ENCODE results near the gene ONECUT1. TPM values are rescaled to one million over a fixed set of nuclear protein-coding genes. Genes with fewer than 3 reads are reported as not detected.

ONECUT1 gene
- total and polyA plus RNA-seq, 8 donors: 0.18 to 1.2 TPM; not detected in 6

DNA sequence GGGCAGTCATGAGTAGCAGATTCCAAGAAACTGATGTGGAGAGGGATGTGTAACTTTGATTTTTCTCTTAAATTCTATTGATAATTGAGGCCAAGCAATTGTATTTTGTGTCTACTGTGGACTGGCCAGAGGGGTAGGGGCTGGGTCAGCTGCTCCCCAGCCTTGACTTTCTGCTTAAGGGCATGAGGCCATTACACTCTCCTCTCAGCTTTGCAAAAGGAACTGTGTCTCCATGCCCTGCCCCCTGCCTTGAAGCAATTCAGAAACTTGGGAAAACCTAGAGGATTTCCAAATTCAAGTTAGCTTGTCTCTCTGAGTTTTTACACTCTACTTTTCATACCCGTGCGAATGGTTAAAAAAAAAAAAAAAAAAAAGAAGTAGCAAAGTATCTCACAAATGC lies 38.6 kb downstream of the ONECUT1 start:
- no peak for TF ChIP-seq CTCF (IDR thresholded peaks at IDR 0.05)
- no peak for DNase-seq
- Histone ChIP-seq H3K27me3 (peaks cover 0 to 30% (median 0%) of the 10 kb centered on the region in 3 donors), H3K4me3 (no peak overlapping the region), H3K4me1 (no peaks in the 10 kb centered on the region), H3K27ac (no peak overlapping the region), H3K36me3 (no peaks in the 10 kb centered on the region), H3K9me3 (no peaks in the 10 kb centered on the region)
- intact Hi-C loops (cut with DNase I; ENCODE audit: low total_unique reads): no loop called here
- WGBS, 5 donors: 68 to 77% (median 74%) methylated on average over 2 of the region's 2 CpGs

DNA sequence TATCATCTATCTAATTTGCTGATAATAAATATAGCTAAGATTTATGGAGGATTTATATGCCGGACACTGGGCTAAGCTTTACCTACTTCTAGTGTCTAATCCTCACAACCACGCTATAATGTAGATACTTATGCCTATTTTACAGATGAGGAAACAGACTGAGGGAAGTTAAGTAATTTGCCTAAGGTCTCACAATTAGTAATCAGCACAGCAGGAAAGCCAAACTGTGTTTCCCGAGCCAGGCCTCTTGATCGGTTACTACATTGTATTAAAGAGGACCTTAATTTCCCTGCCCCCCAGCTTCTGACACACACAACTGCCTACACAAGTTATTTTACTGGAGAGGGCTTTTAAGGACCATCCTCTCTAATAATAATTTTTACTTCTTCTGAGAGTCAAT lies 40.9 kb downstream of the ONECUT1 start:
- intact Hi-C loops (cut with DNase I; ENCODE audit: low total_unique reads): no loop called here
- 54 to 76% (median 63%) methylated on average over 4 of the region's 4 CpGs for WGBS, 5 donors
- Histone ChIP-seq H3K36me3 (no peaks in the 10 kb centered on the region), H3K4me3 (no peak overlapping the region), H3K27me3 (peaks cover 0 to 30% (median 0%) of the 10 kb centered on the region in 3 donors), H3K9me3 (no peaks in the 10 kb centered on the region), H3K27ac (no peak overlapping the region), H3K4me1 (no peaks in the 10 kb centered on the region)
- TF ChIP-seq EP300 (IDR thresholded peaks at IDR 0.05) (no peak), POLR2AphosphoS5 (IDR thresholded peaks at IDR 0.05) (no peak), POLR2A (IDR thresholded peaks at IDR 0.05) (no peak), CTCF (IDR thresholded peaks at IDR 0.05) (no peak)
- no peak for DNase-seq

DNA sequence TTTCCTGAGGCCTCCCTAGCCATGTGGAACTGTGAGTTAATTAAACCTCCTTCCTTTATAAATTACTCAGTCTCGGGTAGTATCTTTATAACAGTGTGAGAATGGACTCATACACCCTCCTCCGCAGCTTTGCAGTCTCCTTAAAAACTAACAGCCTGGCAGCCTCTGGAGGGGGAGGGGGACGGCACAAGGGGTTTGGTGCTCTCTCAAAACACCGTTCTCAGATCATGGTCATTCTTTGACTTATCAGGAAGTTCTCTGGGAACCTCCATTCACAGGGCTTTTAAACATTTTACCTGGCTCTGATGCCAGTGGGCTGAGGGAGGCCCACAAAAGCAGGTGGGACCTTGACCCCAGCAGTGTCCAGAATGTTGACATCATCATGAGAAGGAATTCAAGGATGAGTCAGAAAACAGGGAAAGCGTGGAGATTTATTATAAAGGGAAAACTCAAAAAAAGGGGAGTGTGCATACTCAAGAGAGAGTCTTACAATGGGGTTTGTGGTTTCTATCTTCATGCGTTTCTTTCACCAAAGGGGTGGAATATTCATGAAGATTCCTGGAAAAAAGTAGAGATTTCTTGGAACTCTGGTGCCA lies 43.9 kb downstream of the ONECUT1 start:
- no peaks in the 10 kb centered on the region for H3K36me3 ChIP-seq
- no peak for TF ChIP-seq POLR2AphosphoS5 (IDR thresholded peaks at IDR 0.05)
- TF ChIP-seq EP300 (IDR thresholded peaks at IDR 0.05): no peak
- TF ChIP-seq POLR2A (IDR thresholded peaks at IDR 0.05): no peak
- no peak for TF ChIP-seq CTCF (IDR thresholded peaks at IDR 0.05)
- 67 to 89% (median 78%) methylated on average over 5 to 6 of the region's 6 CpGs for WGBS, 5 donors
- no peaks in the 10 kb centered on the region for H3K4me1 ChIP-seq
- no peak for DNase-seq
- no peak overlapping the region for H3K4me3 ChIP-seq
- H3K9me3 ChIP-seq: no peaks in the 10 kb centered on the region
- H3K27ac ChIP-seq: no peak overlapping the region
- peaks cover 0 to 18% (median 0%) of the 10 kb centered on the region in 3 donors for H3K27me3 ChIP-seq
- intact Hi-C loops (cut with DNase I; ENCODE audit: low total_unique reads): no loop called here

DNA sequence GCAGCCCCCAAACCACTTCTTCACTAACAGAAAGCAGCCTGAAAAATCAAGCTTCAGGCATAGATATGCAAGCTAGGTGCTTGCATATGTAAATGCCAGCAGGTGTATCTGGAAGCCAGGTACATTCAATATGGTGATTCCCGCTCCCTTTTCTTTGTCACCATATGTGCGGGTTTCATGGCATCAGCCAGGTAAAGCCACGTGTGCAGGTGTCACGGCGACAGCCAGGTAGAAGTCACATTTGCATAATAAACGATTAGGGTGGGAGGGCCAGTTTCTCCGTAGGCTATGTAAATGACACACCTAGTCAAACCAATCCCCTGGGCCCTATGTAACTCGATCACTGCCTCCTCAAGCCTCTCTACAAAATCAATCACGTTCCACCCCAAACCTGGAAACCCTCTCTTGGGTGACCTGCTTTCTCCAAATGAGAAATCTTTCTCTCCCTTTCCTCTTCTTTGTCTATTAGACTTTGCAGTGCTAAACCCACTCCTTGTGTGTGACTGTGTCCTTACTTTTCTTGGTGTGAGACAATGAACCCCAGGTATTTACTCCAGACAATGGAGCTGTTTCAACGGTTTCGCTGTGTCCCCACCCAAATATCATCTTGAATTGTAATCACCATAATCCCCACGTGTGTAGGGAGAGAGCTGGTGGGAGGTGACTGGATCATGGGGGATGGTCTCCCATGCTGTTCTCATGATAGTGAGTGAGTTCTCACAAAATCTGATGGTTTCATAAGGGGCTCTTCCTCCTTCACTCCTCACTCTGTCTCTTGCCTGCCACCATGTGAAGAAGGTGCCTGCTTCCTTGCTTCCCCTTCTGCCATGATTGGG lies 44.6 kb downstream of the ONECUT1 start:
- intact Hi-C loops (cut with DNase I; ENCODE audit: low total_unique reads): no loop called here
- Histone ChIP-seq H3K27ac (no peak overlapping the region), H3K36me3 (no peaks in the 10 kb centered on the region), H3K27me3 (peaks cover 0 to 11% (median 0%) of the 10 kb centered on the region in 3 donors), H3K4me1 (no peaks in the 10 kb centered on the region), H3K9me3 (no peaks in the 10 kb centered on the region), H3K4me3 (no peak overlapping the region)
- no peak for DNase-seq
- TF ChIP-seq POLR2AphosphoS5 (IDR thresholded peaks at IDR 0.05): no peak
- TF ChIP-seq EP300 (IDR thresholded peaks at IDR 0.05): no peak
- no peak for TF ChIP-seq CTCF (IDR thresholded peaks at IDR 0.05)
- no peak for TF ChIP-seq POLR2A (IDR thresholded peaks at IDR 0.05)
- WGBS, 5 donors: 50 to 68% (median 58%) methylated on average over 12 of the region's 12 CpGs
